ENCODE results near the gene AOPEP.

GRCh38 chr9:94706922-94707321 lies 19.6 kb upstream of the AOPEP start:
- TF ChIP-seq, protein P1, sequence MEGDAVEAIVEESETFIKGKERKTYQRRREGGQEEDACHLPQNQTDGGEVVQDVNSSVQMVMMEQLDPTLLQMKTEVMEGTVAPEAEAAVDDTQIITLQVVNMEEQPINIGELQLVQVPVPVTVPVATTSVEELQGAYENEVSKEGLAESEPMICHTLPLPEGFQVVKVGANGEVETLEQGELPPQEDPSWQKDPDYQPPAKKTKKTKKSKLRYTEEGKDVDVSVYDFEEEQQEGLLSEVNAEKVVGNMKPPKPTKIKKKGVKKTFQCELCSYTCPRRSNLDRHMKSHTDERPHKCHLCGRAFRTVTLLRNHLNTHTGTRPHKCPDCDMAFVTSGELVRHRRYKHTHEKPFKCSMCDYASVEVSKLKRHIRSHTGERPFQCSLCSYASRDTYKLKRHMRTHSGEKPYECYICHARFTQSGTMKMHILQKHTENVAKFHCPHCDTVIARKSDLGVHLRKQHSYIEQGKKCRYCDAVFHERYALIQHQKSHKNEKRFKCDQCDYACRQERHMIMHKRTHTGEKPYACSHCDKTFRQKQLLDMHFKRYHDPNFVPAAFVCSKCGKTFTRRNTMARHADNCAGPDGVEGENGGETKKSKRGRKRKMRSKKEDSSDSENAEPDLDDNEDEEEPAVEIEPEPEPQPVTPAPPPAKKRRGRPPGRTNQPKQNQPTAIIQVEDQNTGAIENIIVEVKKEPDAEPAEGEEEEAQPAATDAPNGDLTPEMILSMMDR (CRISPR knock-in tag; IDR thresholded peaks at IDR 0.05) = no peak
- TF ChIP-seq PATZ1 (CRISPR knock-in tag; IDR thresholded peaks at IDR 0.05) = no peak
- TF ChIP-seq, protein P2, sequence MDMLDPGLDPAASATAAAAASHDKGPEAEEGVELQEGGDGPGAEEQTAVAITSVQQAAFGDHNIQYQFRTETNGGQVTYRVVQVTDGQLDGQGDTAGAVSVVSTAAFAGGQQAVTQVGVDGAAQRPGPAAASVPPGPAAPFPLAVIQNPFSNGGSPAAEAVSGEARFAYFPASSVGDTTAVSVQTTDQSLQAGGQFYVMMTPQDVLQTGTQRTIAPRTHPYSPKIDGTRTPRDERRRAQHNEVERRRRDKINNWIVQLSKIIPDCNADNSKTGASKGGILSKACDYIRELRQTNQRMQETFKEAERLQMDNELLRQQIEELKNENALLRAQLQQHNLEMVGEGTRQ (IDR thresholded peaks at IDR 0.05; ENCODE audit: low read depth, low read length) = no peak
- TF ChIP-seq, protein P2 (CRISPR knock-in tag; IDR thresholded peaks at IDR 0.05; ENCODE audit: borderline replicate concordance) = no peak
- no peak for TF ChIP-seq ZNF577 (CRISPR knock-in tag; IDR thresholded peaks at IDR 0.05; ENCODE audit: borderline replicate concordance, low read depth)
